ENCODE data around the gene PALM2AKAP2.

DNA sequence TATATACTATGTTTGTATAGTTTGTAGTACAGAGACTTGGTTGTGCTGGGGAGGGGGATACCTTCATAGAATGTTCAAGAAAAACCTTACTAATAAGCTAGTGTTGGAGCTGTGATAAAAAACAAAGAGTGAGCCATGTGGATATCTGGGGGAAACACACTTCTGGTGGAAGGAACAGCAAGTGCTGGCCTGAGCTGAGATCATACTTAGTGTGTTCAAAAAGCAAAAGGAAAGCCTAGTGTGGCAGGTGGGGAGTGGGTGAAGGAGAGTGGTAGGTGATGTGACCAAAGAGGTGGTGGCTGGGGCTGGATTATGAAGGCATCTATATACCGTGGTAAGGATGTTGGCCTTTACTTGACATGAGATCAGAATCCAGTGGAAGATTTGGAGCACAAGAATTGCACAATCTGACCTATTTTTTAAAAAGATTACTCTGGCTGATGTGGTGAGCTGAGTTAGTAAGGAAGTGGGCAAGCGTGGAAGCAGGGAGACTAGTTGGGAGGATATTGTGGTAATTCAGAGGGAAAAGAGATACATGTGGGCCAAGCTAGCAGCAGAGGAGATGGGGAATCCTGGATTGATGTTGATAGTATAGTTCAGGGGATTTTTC lies 26.6 kb downstream of the PALM2AKAP2 start:
- TF ChIP-seq, protein P1, sequence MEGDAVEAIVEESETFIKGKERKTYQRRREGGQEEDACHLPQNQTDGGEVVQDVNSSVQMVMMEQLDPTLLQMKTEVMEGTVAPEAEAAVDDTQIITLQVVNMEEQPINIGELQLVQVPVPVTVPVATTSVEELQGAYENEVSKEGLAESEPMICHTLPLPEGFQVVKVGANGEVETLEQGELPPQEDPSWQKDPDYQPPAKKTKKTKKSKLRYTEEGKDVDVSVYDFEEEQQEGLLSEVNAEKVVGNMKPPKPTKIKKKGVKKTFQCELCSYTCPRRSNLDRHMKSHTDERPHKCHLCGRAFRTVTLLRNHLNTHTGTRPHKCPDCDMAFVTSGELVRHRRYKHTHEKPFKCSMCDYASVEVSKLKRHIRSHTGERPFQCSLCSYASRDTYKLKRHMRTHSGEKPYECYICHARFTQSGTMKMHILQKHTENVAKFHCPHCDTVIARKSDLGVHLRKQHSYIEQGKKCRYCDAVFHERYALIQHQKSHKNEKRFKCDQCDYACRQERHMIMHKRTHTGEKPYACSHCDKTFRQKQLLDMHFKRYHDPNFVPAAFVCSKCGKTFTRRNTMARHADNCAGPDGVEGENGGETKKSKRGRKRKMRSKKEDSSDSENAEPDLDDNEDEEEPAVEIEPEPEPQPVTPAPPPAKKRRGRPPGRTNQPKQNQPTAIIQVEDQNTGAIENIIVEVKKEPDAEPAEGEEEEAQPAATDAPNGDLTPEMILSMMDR (IDR thresholded peaks at IDR 0.05; ENCODE audit: extremely low read depth in 1 of 2, insufficient read depth in 1 of 2, low read depth in 1 of 2, low read length in 2 of 2) = no peak
- TF ChIP-seq MYC (IDR thresholded peaks at IDR 0.05; ENCODE audit: low read depth, low read length) = no peak
- TF ChIP-seq EZH2 (IDR thresholded peaks at IDR 0.05; ENCODE audit: borderline replicate concordance, low read depth, low read length, severe bottlenecking) = no peak
- no peak for TF ChIP-seq FOS (IDR thresholded peaks at IDR 0.05; ENCODE audit: borderline replicate concordance, insufficient read depth, low read length)
- TF ChIP-seq POLR2AphosphoS5 (IDR thresholded peaks at IDR 0.05; ENCODE audit: insufficient read depth, low read depth, low read length) = no peak
- TF ChIP-seq POLR2A (IDR thresholded peaks at IDR 0.05; ENCODE audit: low read depth, low read length) = no peak
